ENCODE data around the gene ADCY1. TPM values are rescaled to one million over a fixed set of nuclear protein-coding genes. Genes with fewer than 3 reads are reported as not detected.
"Not testable (repeated sequence)": the region's sequence is repeated elsewhere in the genome, so short reads cannot be mapped to it uniquely, and the experiment has no call there.

The ADCY1 gene
- total RNA-seq, 2 donors from 2014 or later, result 15.3 to 18.5 TPM

DNA sequence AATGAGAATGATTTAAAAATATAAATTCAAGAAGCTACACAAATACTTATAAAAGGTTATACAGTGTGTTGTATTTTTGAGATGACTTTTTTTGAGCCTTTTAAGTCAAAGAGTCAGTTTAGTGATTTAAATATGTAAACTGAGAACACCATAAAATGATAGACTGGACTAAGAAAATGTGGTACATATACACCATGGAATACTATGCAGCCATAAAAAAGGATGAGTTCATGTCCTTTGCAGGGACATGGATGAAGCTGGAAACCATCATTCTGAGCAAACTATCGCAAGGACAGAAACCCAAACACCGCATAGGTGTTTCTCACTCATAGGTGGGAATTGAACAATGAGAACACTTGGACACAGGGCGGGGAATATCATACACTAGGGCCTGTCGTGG, 182.2 kb downstream of the ADCY1 start:
- peaks cover 24% of the 10 kb centered on the region for H3K36me3 ChIP-seq (ENCODE audit: control insufficient read depth, insufficient read depth, low read length)
- H3K4me1 Mint-ChIP-seq; H3K9ac ChIP-seq (ENCODE audit: extremely low read depth, low read length, poor library complexity, severe bottlenecking); H3K4me3 ChIP-seq (ENCODE audit: low read length); H3K27me3 Mint-ChIP-seq (ENCODE audit: insufficient read depth); H3K4me3 Mint-ChIP-seq; H3K27ac ChIP-seq (ENCODE audit: low read depth, low read length); H3K9me3 Mint-ChIP-seq; DNase-seq; H3K27me3 ChIP-seq (ENCODE audit: control insufficient read depth, insufficient read depth, low read length, poor library complexity, severe bottlenecking); H3K4me1 ChIP-seq (ENCODE audit: control insufficient read depth, insufficient read depth, low read length); H3K27ac Mint-ChIP-seq; H3K9me3 ChIP-seq (ENCODE audit: control insufficient read depth, low read length): not testable (repeated sequence)
- peaks cover 23% of the 10 kb centered on the region for H3K36me3 Mint-ChIP-seq (ENCODE audit: low read depth)
- WGBS, 2 experiments (ENCODE audit: insufficient coverage in 1 of 2, insufficient read length in 1 of 2), result 95% methylated on average over 3 of the region's 4 CpGs; no CpG with 5 or more reads in 1 of the 2 experiments

DNA sequence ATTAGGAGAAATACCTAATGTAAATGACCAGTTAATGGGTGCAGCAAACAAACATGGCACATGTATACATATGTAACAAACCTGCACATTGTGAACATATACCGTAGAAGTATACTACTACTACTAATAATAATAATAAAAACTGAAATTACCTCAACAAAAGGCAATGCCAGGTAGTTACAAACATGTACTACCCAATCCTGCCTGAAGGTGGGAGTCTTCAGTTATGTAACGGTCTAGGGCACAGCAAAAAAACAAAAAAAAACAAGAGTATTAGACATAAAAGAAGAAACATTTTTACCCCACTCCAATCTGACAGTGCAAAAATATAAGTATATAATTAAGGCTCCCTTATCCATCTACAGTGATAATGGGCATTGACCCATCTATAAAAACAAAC, 182.6 kb downstream of the ADCY1 start:
- not testable (repeated sequence) for H3K4me1 ChIP-seq (ENCODE audit: control insufficient read depth, insufficient read depth, low read length); H3K27me3 Mint-ChIP-seq (ENCODE audit: insufficient read depth); H3K4me3 Mint-ChIP-seq; DNase-seq; H3K27ac Mint-ChIP-seq; H3K9me3 Mint-ChIP-seq; H3K4me3 ChIP-seq (ENCODE audit: low read length); H3K9ac ChIP-seq (ENCODE audit: extremely low read depth, low read length, poor library complexity, severe bottlenecking); H3K9me3 ChIP-seq (ENCODE audit: control insufficient read depth, low read length); H3K4me1 Mint-ChIP-seq; H3K27ac ChIP-seq (ENCODE audit: low read depth, low read length); H3K27me3 ChIP-seq (ENCODE audit: control insufficient read depth, insufficient read depth, low read length, poor library complexity, severe bottlenecking)
- H3K36me3 Mint-ChIP-seq (ENCODE audit: low read depth), result peaks cover 19% of the 10 kb centered on the region
- TF ChIP-seq, protein P1, sequence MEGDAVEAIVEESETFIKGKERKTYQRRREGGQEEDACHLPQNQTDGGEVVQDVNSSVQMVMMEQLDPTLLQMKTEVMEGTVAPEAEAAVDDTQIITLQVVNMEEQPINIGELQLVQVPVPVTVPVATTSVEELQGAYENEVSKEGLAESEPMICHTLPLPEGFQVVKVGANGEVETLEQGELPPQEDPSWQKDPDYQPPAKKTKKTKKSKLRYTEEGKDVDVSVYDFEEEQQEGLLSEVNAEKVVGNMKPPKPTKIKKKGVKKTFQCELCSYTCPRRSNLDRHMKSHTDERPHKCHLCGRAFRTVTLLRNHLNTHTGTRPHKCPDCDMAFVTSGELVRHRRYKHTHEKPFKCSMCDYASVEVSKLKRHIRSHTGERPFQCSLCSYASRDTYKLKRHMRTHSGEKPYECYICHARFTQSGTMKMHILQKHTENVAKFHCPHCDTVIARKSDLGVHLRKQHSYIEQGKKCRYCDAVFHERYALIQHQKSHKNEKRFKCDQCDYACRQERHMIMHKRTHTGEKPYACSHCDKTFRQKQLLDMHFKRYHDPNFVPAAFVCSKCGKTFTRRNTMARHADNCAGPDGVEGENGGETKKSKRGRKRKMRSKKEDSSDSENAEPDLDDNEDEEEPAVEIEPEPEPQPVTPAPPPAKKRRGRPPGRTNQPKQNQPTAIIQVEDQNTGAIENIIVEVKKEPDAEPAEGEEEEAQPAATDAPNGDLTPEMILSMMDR (conservative IDR thresholded peaks at IDR 0.05), result peak; percentile 62
- 83% methylated on average over 1 of the region's 2 CpGs; no CpG with 5 or more reads in 1 of the 2 experiments for WGBS, 2 experiments (ENCODE audit: insufficient coverage in 1 of 2, insufficient read length in 1 of 2)
- H3K36me3 ChIP-seq (ENCODE audit: control insufficient read depth, insufficient read depth, low read length), result peaks cover 21% of the 10 kb centered on the region

- H3K9me3 ChIP-seq (ENCODE audit: control insufficient read depth, low read length); H3K27ac Mint-ChIP-seq; H3K27ac ChIP-seq (ENCODE audit: low read depth, low read length); H3K27me3 ChIP-seq (ENCODE audit: control insufficient read depth, insufficient read depth, low read length, poor library complexity, severe bottlenecking); H3K4me1 Mint-ChIP-seq; DNase-seq; H3K4me1 ChIP-seq (ENCODE audit: control insufficient read depth, insufficient read depth, low read length); H3K9ac ChIP-seq (ENCODE audit: extremely low read depth, low read length, poor library complexity, severe bottlenecking); H3K4me3 ChIP-seq (ENCODE audit: low read length); H3K27me3 Mint-ChIP-seq (ENCODE audit: insufficient read depth); H3K4me3 Mint-ChIP-seq; H3K9me3 Mint-ChIP-seq: not testable (repeated sequence)
- WGBS, 2 experiments (ENCODE audit: insufficient coverage in 1 of 2, insufficient read length in 1 of 2), result no CpG with 5 or more reads among the region's 1 CpG
- H3K36me3 Mint-ChIP-seq (ENCODE audit: low read depth), result peaks cover 21% of the 10 kb centered on the region
- H3K36me3 ChIP-seq (ENCODE audit: control insufficient read depth, insufficient read depth, low read length), result peaks cover 11% of the 10 kb centered on the region
These were observed 185.3 kb downstream of the ADCY1 start for GRCh38 chr7:45759464-45759863.

- not testable (repeated sequence) for H3K9me3 ChIP-seq (ENCODE audit: control insufficient read depth, low read length); H3K27me3 Mint-ChIP-seq (ENCODE audit: insufficient read depth); H3K27ac Mint-ChIP-seq; H3K4me3 ChIP-seq (ENCODE audit: low read length); H3K4me1 Mint-ChIP-seq; H3K4me3 Mint-ChIP-seq; H3K27ac ChIP-seq (ENCODE audit: low read depth, low read length); H3K9ac ChIP-seq (ENCODE audit: extremely low read depth, low read length, poor library complexity, severe bottlenecking); H3K36me3 ChIP-seq (ENCODE audit: control insufficient read depth, insufficient read depth, low read length); H3K9me3 Mint-ChIP-seq; H3K27me3 ChIP-seq (ENCODE audit: control insufficient read depth, insufficient read depth, low read length, poor library complexity, severe bottlenecking); H3K4me1 ChIP-seq (ENCODE audit: control insufficient read depth, insufficient read depth, low read length); DNase-seq
- WGBS, 2 experiments (ENCODE audit: insufficient coverage in 1 of 2, insufficient read length in 1 of 2), result 96% methylated on average over 2 to 3 of the region's 5 CpGs
- H3K36me3 Mint-ChIP-seq (ENCODE audit: low read depth), result peaks cover 14% of the 10 kb centered on the region
These were observed 187.5 kb downstream of the ADCY1 start for GRCh38 chr7:45761545-45762205.

GRCh38 chr7:45762225-45762994, 188.2 kb downstream of the ADCY1 start:
- not testable (repeated sequence) for H3K9ac ChIP-seq (ENCODE audit: extremely low read depth, low read length, poor library complexity, severe bottlenecking); H3K27ac Mint-ChIP-seq; H3K27me3 Mint-ChIP-seq (ENCODE audit: insufficient read depth); H3K27ac ChIP-seq (ENCODE audit: low read depth, low read length); DNase-seq; H3K4me3 ChIP-seq (ENCODE audit: low read length); H3K27me3 ChIP-seq (ENCODE audit: control insufficient read depth, insufficient read depth, low read length, poor library complexity, severe bottlenecking); H3K9me3 ChIP-seq (ENCODE audit: control insufficient read depth, low read length); H3K36me3 Mint-ChIP-seq (ENCODE audit: low read depth); H3K36me3 ChIP-seq (ENCODE audit: control insufficient read depth, insufficient read depth, low read length); H3K9me3 Mint-ChIP-seq; H3K4me3 Mint-ChIP-seq; H3K4me1 Mint-ChIP-seq; H3K4me1 ChIP-seq (ENCODE audit: control insufficient read depth, insufficient read depth, low read length)
- 95 to 100% methylated on average over 1 to 3 of the region's 3 CpGs for WGBS, 2 experiments (ENCODE audit: insufficient coverage in 1 of 2, insufficient read length in 1 of 2)
